ENCODE data around the gene DPM3. TPM values are rescaled to one million over a fixed set of nuclear protein-coding genes. Genes with fewer than 3 reads are reported as not detected.

The DPM3 gene
- total RNA-seq, 2 experiments from 2014 or later, result 17.6 to 20.5 TPM

DNA sequence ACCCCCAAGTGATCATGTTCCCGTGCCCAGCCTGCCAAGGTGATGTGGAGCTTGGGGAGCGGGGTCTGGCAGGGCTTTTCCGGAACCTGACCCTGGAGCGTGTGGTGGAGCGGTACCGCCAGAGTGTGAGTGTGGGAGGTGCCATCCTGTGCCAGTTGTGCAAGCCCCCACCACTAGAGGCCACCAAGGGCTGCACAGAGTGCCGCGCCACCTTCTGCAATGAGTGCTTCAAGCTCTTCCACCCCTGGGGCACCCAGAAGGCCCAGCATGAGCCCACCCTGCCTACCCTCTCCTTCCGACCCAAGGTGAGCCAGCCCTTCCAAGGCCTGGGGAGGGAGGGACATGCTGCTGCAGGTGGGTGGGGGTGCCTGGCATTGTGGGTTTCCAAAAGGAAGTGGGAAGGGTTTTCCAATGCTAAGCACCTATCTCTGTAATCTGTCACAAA is 35.6 kb upstream of the DPM3 start:
- H3K4me3 ChIP-seq (ENCODE audit: low read length), result no peak overlapping the region
- no peak for ATAC-seq (ENCODE audit: poor library complexity)
- peak in 4 of 14 experiments; percentile 27 to 69 (median 44) for DNase-seq
- POLR2A ChIA-PET, result interaction anchor here (1.3 to 4.4 kb wide), 2 partner anchors 18 to 51 kb away, joined by 5 to 31 read pairs; no protein-coding TSS in a partner anchor
- H3K9me3 ChIP-seq (ENCODE audit: control insufficient read depth in 1 of 2, insufficient read depth in 1 of 2, low read length in 2 of 2), result no peaks in the 10 kb centered on the region
- H3K4me3 Mint-ChIP-seq, result peak overlapping the region; percentile 78
- H3K36me3 Mint-ChIP-seq (ENCODE audit: low read depth), result peaks cover 51% of the 10 kb centered on the region
- H3K4me1 Mint-ChIP-seq (ENCODE audit: low read depth), result peaks cover 47% of the 10 kb centered on the region
- no peaks in the 10 kb centered on the region for H3K9me3 Mint-ChIP-seq
- no peaks in the 10 kb centered on the region for H3K27me3 Mint-ChIP-seq
- H3K27ac Mint-ChIP-seq, result peak overlapping the region; percentile 47
- H3K27me3 ChIP-seq (ENCODE audit: control insufficient read depth in 1 of 2, insufficient read depth in 2 of 2, low read length in 2 of 2), result no peaks in the 10 kb centered on the region
- no peak overlapping the region for H3K27ac ChIP-seq (ENCODE audit: low read depth in 1 of 2, low read length in 2 of 2)
- CTCF ChIA-PET, result interaction anchor here (0.8 to 4.4 kb wide), 4 partner anchors 18 to 100 kb away, joined by 3 to 34 read pairs (median 13); no protein-coding TSS in a partner anchor
- TF ChIP-seq, protein P1, sequence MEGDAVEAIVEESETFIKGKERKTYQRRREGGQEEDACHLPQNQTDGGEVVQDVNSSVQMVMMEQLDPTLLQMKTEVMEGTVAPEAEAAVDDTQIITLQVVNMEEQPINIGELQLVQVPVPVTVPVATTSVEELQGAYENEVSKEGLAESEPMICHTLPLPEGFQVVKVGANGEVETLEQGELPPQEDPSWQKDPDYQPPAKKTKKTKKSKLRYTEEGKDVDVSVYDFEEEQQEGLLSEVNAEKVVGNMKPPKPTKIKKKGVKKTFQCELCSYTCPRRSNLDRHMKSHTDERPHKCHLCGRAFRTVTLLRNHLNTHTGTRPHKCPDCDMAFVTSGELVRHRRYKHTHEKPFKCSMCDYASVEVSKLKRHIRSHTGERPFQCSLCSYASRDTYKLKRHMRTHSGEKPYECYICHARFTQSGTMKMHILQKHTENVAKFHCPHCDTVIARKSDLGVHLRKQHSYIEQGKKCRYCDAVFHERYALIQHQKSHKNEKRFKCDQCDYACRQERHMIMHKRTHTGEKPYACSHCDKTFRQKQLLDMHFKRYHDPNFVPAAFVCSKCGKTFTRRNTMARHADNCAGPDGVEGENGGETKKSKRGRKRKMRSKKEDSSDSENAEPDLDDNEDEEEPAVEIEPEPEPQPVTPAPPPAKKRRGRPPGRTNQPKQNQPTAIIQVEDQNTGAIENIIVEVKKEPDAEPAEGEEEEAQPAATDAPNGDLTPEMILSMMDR (IDR thresholded peaks at IDR 0.05), result no peak
- peaks cover 34% of the 10 kb centered on the region for H3K36me3 ChIP-seq (ENCODE audit: insufficient read depth, low read length)
- H3K4me1 ChIP-seq (ENCODE audit: insufficient read depth, low read length), result peaks cover 55% of the 10 kb centered on the region
- intact Hi-C loops (cut with DNase I, micrococcal nuclease), result loop anchor here (1.0 to 5.0 kb wide), 6 partner anchors 17 to 417 kb away; partner anchors contain the start of gene RUSC1 (in 1 of the 2)

DNA sequence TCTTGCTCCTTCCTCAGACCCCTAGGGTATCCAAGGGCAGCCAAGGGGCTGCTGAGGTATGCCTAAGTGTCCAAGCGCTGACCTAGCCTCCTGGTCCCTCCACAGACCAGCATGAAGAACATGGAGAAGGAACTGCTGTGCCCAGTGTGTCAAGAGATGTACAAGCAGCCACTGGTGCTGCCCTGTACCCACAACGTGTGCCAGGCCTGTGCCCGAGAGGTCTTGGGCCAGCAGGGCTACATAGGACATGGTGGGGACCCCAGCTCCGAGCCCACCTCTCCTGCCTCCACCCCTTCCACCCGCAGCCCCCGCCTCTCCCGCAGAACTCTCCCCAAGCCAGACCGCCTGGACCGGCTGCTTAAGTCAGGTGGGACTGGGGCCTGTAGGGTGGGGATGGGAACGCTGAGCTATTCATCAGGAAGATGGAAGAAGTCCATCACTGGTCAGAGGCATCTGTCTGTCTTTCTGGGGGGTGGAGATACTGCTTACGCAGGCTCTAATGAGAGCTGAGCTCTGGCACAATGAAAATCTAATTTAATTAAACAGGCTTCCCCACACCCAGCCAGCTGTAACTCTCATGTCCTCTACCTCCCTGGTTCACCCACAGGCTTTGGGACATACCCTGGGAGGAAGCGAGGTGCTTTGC is 35.1 kb upstream of the DPM3 start:
- Histone ChIP-seq H3K4me1 (ENCODE audit: insufficient read depth, low read length) (peaks cover 55% of the 10 kb centered on the region), H3K4me3 (ENCODE audit: low read length) (no peak overlapping the region), H3K36me3 (ENCODE audit: insufficient read depth, low read length) (peaks cover 39% of the 10 kb centered on the region), H3K9me3 (ENCODE audit: control insufficient read depth in 1 of 2, insufficient read depth in 1 of 2, low read length in 2 of 2) (no peaks in the 10 kb centered on the region), H3K27me3 (ENCODE audit: control insufficient read depth in 1 of 2, insufficient read depth in 2 of 2, low read length in 2 of 2) (no peaks in the 10 kb centered on the region), H3K27ac (ENCODE audit: low read depth in 1 of 2, low read length in 2 of 2) (no peak overlapping the region)
- Mint-ChIP-seq H3K27ac (peak overlapping the region; percentile 47), H3K36me3 (ENCODE audit: low read depth) (peaks cover 54% of the 10 kb centered on the region), H3K4me1 (ENCODE audit: low read depth) (peaks cover 47% of the 10 kb centered on the region), H3K4me3 (peak overlapping the region; percentile 74), H3K9me3 (no peaks in the 10 kb centered on the region), H3K27me3 (no peaks in the 10 kb centered on the region)
- ATAC-seq (ENCODE audit: poor library complexity), result no peak
- POLR2A ChIA-PET, result interaction anchor here (1.1 to 4.4 kb wide), 3 partner anchors 18 to 90 kb away, joined by 3 to 31 read pairs (median 5); no protein-coding TSS in a partner anchor
- intact Hi-C loops (cut with DNase I, micrococcal nuclease), result loop anchor here (1.0 to 5.0 kb wide), 3 partner anchors 18 to 147 kb away; partner anchors contain the start of gene RUSC1 (in 1 of the 2)
- peak in 1 of 14 experiments; percentile 49 for DNase-seq
- TF ChIP-seq, protein P1 (IDR thresholded peaks at IDR 0.05), result no peak
- CTCF ChIA-PET, result interaction anchor here (0.8 to 4.4 kb wide), 5 partner anchors 19 to 100 kb away, joined by 3 to 34 read pairs (median 5); no protein-coding TSS in a partner anchor

DNA sequence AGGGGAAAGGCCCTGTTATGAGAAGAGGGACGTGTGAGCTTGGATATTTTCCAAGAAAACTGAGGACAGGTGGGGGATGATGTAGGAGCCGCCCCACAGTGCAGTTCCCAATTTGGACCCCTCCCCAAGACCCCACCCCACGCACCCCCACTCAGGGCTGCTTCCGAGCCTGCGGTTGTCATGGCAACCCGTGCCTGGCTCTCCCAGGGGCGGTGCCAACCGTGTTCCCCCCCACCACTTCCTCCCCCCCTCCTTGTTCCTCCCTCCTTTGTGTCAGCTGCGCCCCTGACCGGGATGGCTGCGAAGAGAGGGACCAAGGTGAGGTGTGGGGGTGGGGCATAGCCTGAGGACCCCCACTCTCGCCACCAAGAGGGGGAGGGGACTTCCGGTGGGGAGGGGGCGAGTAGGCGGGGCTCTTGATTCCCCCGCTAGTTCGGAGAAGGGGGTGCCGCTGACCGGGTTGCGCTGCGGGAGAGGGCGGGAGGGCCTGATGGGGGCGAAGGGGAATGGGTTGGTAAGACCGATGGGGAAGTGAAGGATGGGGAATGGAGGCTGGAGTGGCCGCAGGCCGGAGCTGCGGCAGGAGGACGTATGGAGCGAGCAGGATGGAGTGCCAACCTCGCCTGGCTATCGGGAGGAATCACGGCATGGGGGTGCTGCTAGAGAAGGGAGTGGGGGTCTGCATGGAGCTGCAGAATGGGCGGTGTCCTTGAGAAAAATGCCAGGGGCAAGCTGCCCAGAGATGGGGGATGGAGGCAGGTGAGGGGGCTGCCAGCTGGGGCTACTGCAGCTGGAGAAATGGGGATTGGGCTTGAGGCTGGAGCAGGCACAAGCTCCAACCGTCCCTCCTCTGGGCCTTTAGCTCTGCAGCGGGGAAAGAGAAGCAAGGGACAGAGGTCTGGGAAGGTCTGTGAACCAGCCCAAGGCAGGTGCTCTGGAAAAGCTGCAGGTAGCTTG is 34.3 kb upstream of the DPM3 start:
- H3K4me3 ChIP-seq (ENCODE audit: low read length), result peak overlapping the region; percentile 77

More for the DNA sequence above, 34.3 kb upstream of the DPM3 start:
- Mint-ChIP-seq H3K4me1 (ENCODE audit: low read depth) (peaks cover 47% of the 10 kb centered on the region), H3K27ac (peak overlapping the region; percentile 95), H3K4me3 (peak overlapping the region; percentile 100), H3K27me3 (no peaks in the 10 kb centered on the region), H3K36me3 (ENCODE audit: low read depth) (peaks cover 53% of the 10 kb centered on the region), H3K9me3 (no peaks in the 10 kb centered on the region)
- CTCF ChIA-PET, result interaction anchor here (1.1 to 4.4 kb wide), 3 partner anchors 19 to 53 kb away, joined by 3 to 34 read pairs (median 21); no protein-coding TSS in a partner anchor
- TF ChIP-seq, protein P1 (IDR thresholded peaks at IDR 0.05), result no peak
- peaks cover 41% of the 10 kb centered on the region for H3K36me3 ChIP-seq (ENCODE audit: insufficient read depth, low read length)
- peak overlapping the region; percentile 7 to 40 for H3K27ac ChIP-seq (ENCODE audit: low read depth in 1 of 2, low read length in 2 of 2)
- POLR2A ChIA-PET, result interaction anchor here (0.6 to 4.4 kb wide), 5 partner anchors 19 to 89 kb away, joined by 3 to 31 read pairs (median 5); partner anchors contain the start of gene THBS3
- H3K4me1 ChIP-seq (ENCODE audit: insufficient read depth, low read length), result peaks cover 55% of the 10 kb centered on the region
- H3K9me3 ChIP-seq (ENCODE audit: control insufficient read depth in 1 of 2, insufficient read depth in 1 of 2, low read length in 2 of 2), result no peaks in the 10 kb centered on the region
- intact Hi-C loops (cut with DNase I, micrococcal nuclease), result loop anchor here (1.0 to 5.0 kb wide), 3 partner anchors 19 to 148 kb away; partner anchors contain the start of gene RUSC1 (in 1 of the 2)
- DNase-seq (peak in 13 of 14 experiments; percentile 40 to 87 (median 53)), ATAC-seq (ENCODE audit: poor library complexity) (peak; percentile 5)
- H3K27me3 ChIP-seq (ENCODE audit: control insufficient read depth in 1 of 2, insufficient read depth in 2 of 2, low read length in 2 of 2), result no peaks in the 10 kb centered on the region

Data from CD4-positive, alpha-beta T cell (primary cell).